Measurements from ENCODE around the gene SHISA6. TPM values are rescaled to one million over a fixed set of nuclear protein-coding genes. Genes with fewer than 3 reads are reported as not detected.

The SHISA6 gene
- total RNA-seq, 1 experiment from 2014 or later, result 40.0 TPM

DNA sequence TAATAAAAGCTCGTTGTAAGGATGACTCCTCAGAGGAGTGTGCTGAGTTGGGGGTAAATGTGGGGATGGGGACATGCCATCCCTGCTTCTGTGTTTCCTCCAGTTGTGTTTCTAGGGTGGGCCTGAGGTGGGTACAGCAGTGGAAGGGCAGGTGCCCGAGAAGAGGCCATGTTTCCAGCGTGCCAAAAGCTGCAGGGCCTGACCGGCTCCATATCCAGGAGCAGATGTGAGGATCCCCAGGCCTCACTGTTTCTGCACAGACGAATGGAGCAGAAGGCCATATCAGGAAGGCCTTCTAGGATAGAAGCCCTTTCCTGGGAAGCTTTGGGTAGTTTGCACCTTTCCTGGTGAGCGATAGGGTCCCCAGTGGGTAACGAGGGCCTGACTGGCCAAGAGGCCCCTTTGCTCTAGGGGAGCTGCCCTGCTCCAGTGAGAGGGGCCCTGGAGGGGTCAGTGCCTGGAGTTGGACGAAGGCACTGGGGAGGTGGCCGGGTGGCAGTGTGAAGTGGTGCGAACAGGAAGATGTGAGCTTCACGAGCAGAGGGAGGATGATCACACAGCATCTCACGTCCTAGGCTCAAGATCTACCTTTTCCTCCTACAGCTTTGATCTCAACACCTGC lies 62.9 kb downstream of the SHISA6 start:
- Histone ChIP-seq H3K4me3 (ENCODE audit: low read depth, low read length, poor library complexity, severe bottlenecking) (no peak overlapping the region), H3K27me3 (replicated peaks; ENCODE audit: insufficient read depth, low read depth, low read length, poor library complexity) (no peaks in the 10 kb centered on the region), H3K9me3 (ENCODE audit: low read depth, low read length, poor library complexity, severe bottlenecking) (no peaks in the 10 kb centered on the region), H3K36me3 (ENCODE audit: insufficient read depth, low read length, poor library complexity, severe bottlenecking) (no peaks in the 10 kb centered on the region), H3K4me1 (ENCODE audit: insufficient read depth, low read length, poor library complexity, severe bottlenecking) (peaks cover 3% of the 10 kb centered on the region), H3K27ac (ENCODE audit: low read depth, low read length, poor library complexity, severe bottlenecking) (no peak overlapping the region)
- DNase-seq (ENCODE audit: low spot score), result no peak
- BruUV-seq (replicated peaks), result no TSS peak
- ChIA-PET CTCF (no interaction called here), POLR2A (ENCODE audit: low non-redundant PET) (no interaction called here)
- TF ChIP-seq CTCF (conservative IDR thresholded peaks at IDR 0.05; ENCODE audit: low read depth, low read length) (no peak), EZH2 (IDR thresholded peaks at IDR 0.05; ENCODE audit: borderline replicate concordance, low read depth, low read length, poor library complexity, severe bottlenecking) (no peak)
- intact Hi-C loops (cut with micrococcal nuclease; ENCODE audit: unreplicated experiment), result no loop called here

DNA sequence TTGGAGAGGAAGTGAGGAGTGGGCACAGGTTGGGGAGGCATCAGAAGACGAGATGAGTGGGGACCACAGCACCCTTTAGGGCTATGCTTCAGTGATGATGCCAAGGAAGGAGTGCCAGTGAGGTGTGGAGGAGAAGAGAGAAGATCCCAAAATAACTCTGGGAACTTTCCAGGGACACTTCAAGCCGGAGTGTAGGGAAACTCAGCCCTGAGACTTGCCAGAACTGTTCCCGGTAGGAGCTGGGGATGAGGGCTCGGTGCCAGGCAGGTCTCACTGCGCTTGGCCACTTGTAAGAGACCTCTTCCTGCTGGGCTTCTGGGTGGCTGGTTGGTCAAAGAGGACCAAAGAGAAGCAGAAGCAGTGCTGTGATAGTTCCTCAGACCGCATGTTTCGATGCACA lies 63.6 kb downstream of the SHISA6 start:
- Histone ChIP-seq H3K4me1 (ENCODE audit: insufficient read depth, low read length, poor library complexity, severe bottlenecking) (peaks cover 3% of the 10 kb centered on the region), H3K36me3 (ENCODE audit: insufficient read depth, low read length, poor library complexity, severe bottlenecking) (no peaks in the 10 kb centered on the region), H3K4me3 (ENCODE audit: low read depth, low read length, poor library complexity, severe bottlenecking) (no peak overlapping the region), H3K9me3 (ENCODE audit: low read depth, low read length, poor library complexity, severe bottlenecking) (no peaks in the 10 kb centered on the region), H3K27me3 (replicated peaks; ENCODE audit: insufficient read depth, low read depth, low read length, poor library complexity) (no peaks in the 10 kb centered on the region), H3K27ac (ENCODE audit: low read depth, low read length, poor library complexity, severe bottlenecking) (no peak overlapping the region)
- no peak for DNase-seq (ENCODE audit: low spot score)
- TF ChIP-seq EZH2 (IDR thresholded peaks at IDR 0.05; ENCODE audit: borderline replicate concordance, low read depth, low read length, poor library complexity, severe bottlenecking) (no peak), CTCF (conservative IDR thresholded peaks at IDR 0.05; ENCODE audit: low read depth, low read length) (no peak)
- ChIA-PET POLR2A (ENCODE audit: low non-redundant PET) (no interaction called here), CTCF (interaction anchor here (1.0 kb wide), 1 partner anchor 8 kb away, joined by 3 read pairs; no protein-coding TSS in a partner anchor)
- BruUV-seq (replicated peaks), result no TSS peak
- intact Hi-C loops (cut with micrococcal nuclease; ENCODE audit: unreplicated experiment), result no loop called here

- no peaks in the 10 kb centered on the region for H3K9me3 ChIP-seq (ENCODE audit: low read depth, low read length, poor library complexity, severe bottlenecking)
- CTCF ChIA-PET, result interaction anchor here (1.0 kb wide), 1 partner anchor 9 kb away, joined by 3 read pairs; no protein-coding TSS in a partner anchor
- no peak overlapping the region for H3K4me3 ChIP-seq (ENCODE audit: low read depth, low read length, poor library complexity, severe bottlenecking)
- BruUV-seq (replicated peaks), result no TSS peak
- TF ChIP-seq EZH2 (IDR thresholded peaks at IDR 0.05; ENCODE audit: borderline replicate concordance, low read depth, low read length, poor library complexity, severe bottlenecking), result no peak
- no peak for TF ChIP-seq CTCF (conservative IDR thresholded peaks at IDR 0.05; ENCODE audit: low read depth, low read length)
- H3K36me3 ChIP-seq (ENCODE audit: insufficient read depth, low read length, poor library complexity, severe bottlenecking), result no peaks in the 10 kb centered on the region
- no peak overlapping the region for H3K27ac ChIP-seq (ENCODE audit: low read depth, low read length, poor library complexity, severe bottlenecking)
- H3K27me3 ChIP-seq (replicated peaks; ENCODE audit: insufficient read depth, low read depth, low read length, poor library complexity), result no peaks in the 10 kb centered on the region
- intact Hi-C loops (cut with micrococcal nuclease; ENCODE audit: unreplicated experiment), result no loop called here
- peaks cover 3% of the 10 kb centered on the region for H3K4me1 ChIP-seq (ENCODE audit: insufficient read depth, low read length, poor library complexity, severe bottlenecking)
- DNase-seq (ENCODE audit: low spot score), result no peak
- POLR2A ChIA-PET (ENCODE audit: low non-redundant PET), result no interaction called here
Measured at GRCh38 chr17:11305524-11305923, 64.5 kb downstream of the SHISA6 start.

Measured in A673 (cell line).